H9 (cell line): ENCODE measurements around the gene ANKRD42. TPM values are rescaled to one million over a fixed set of nuclear protein-coding genes. Genes with fewer than 3 reads are reported as not detected.

Source experiments
- DNase-seq: peaks from one replicate; pipeline ENCODE4 v3.0.0-alpha.2; 2017
- H2AFZ ChIP-seq: one replicate; pipeline ENCODE4 v1.6.1; 2013; ENCODE audit warnings: mild to moderate bottlenecking, low read length, control low read depth, moderate library complexity
- H2AK5ac ChIP-seq: 2 replicates; pipeline ENCODE4 v1.6.1; 2013; ENCODE audit warnings: low read length, control low read depth, mixed read lengths; ENCODE audit not compliant: insufficient read length
- H2BK120ac ChIP-seq: one replicate; pipeline ENCODE4 v1.6.1; 2013; ENCODE audit warnings: low read depth, mild to moderate bottlenecking, low read length, control low read depth, inconsistent platforms; ENCODE audit not compliant: poor library complexity, severe bottlenecking
- H2BK12ac ChIP-seq: 2 replicates; pipeline ENCODE4 v1.6.1; 2013; ENCODE audit warnings: low read length, control low read depth, mixed read lengths, low read depth; ENCODE audit not compliant: insufficient read length
- H2BK15ac ChIP-seq: 2 replicates; pipeline ENCODE4 v1.6.1; 2013; ENCODE audit warnings: low read depth, low read length, control low read depth
- H2BK20ac ChIP-seq: one replicate; pipeline ENCODE4 v1.6.1; 2013; ENCODE audit warnings: low read depth, mild to moderate bottlenecking, low read length, control low read depth, inconsistent platforms; ENCODE audit not compliant: poor library complexity, severe bottlenecking
- H2BK5ac ChIP-seq: 2 replicates; pipeline ENCODE4 v1.6.1; 2013; ENCODE audit warnings: low read length, control low read depth, mixed read lengths; ENCODE audit not compliant: insufficient read length
- H3K14ac ChIP-seq: 2 replicates; pipeline ENCODE4 v1.6.1; 2013; ENCODE audit warnings: low read length, control low read depth; ENCODE audit not compliant: insufficient read depth
- H3K18ac ChIP-seq: 2 replicates; pipeline ENCODE4 v1.6.1; 2013; ENCODE audit warnings: low read depth, mild to moderate bottlenecking, mixed read lengths, low read length, control low read depth; ENCODE audit not compliant: insufficient read length
- H3K23ac ChIP-seq: 2 replicates; pipeline ENCODE4 v1.6.1; 2013; ENCODE audit warnings: low read length, control low read depth, mixed read lengths, low read depth; ENCODE audit not compliant: insufficient read length
- H3K23me2 ChIP-seq: 2 replicates; pipeline ENCODE4 v1.6.1; 2013; ENCODE audit warnings: low read depth, mild to moderate bottlenecking, mixed read lengths, low read length, control low read depth; ENCODE audit not compliant: insufficient read length, poor library complexity, severe bottlenecking
- H3K27ac ChIP-seq: 2 replicates; pipeline ENCODE4 v1.5.1; 2013; ENCODE audit warnings: low read length, control low read depth, mixed read lengths, low read depth; ENCODE audit not compliant: insufficient read length
- H3K27me3 ChIP-seq: 2 replicates; pipeline ENCODE4 v1.6.1; 2013; ENCODE audit warnings: low read length, control low read depth, inconsistent platforms; ENCODE audit not compliant: insufficient read depth
- H3K4ac ChIP-seq: 2 replicates; pipeline ENCODE4 v1.6.1; 2013; ENCODE audit warnings: low read depth, mild to moderate bottlenecking, control low read depth, inconsistent platforms, low read length, moderate library complexity
- H3K4me1 ChIP-seq: 2 replicates; pipeline ENCODE4 v1.6.1; 2013; ENCODE audit warnings: low read length, control low read depth, inconsistent platforms; ENCODE audit not compliant: insufficient read depth
- H3K4me2 ChIP-seq: 2 replicates; pipeline ENCODE4 v1.6.1; 2013; ENCODE audit warnings: low read length, control low read depth, mixed read lengths; ENCODE audit not compliant: insufficient read length, insufficient read depth
- H3K56ac ChIP-seq: 2 replicates; pipeline ENCODE4 v1.6.1; 2013; ENCODE audit warnings: low read depth, mild to moderate bottlenecking, mixed read lengths, low read length, control low read depth; ENCODE audit not compliant: insufficient read length
- H3K79me1 ChIP-seq: 2 replicates; pipeline ENCODE4 v1.6.1; 2013; ENCODE audit warnings: low read depth, mild to moderate bottlenecking, moderate library complexity, low read length, control low read depth, inconsistent platforms; ENCODE audit not compliant: insufficient read depth, poor library complexity, severe bottlenecking
- H3K79me2 ChIP-seq: 2 replicates; pipeline ENCODE4 v1.6.1; 2013; ENCODE audit warnings: low read length, control low read depth, inconsistent platforms; ENCODE audit not compliant: insufficient read depth
- H3K9ac ChIP-seq: 2 replicates; pipeline ENCODE4 v1.6.1; 2013; ENCODE audit warnings: low read length, control low read depth, mixed read lengths; ENCODE audit not compliant: insufficient read length; ENCODE audit errors: extremely low read depth
- H3K9me3 ChIP-seq: one replicate; pipeline ENCODE4 v1.6.1; 2013; ENCODE audit warnings: low read depth, low read length, inconsistent platforms; ENCODE audit not compliant: control insufficient read depth
- H3T11ph ChIP-seq: one replicate; pipeline ENCODE4 v1.6.1; 2013; ENCODE audit warnings: mild to moderate bottlenecking, low read length, control low read depth, inconsistent platforms
- H4K20me1 ChIP-seq: one replicate; pipeline ENCODE4 v1.6.1; 2013; ENCODE audit not compliant: control insufficient read depth, insufficient read length, insufficient read depth
- H4K5ac ChIP-seq: 2 replicates; pipeline ENCODE4 v1.6.1; 2013; ENCODE audit warnings: low read depth, mild to moderate bottlenecking, mixed read lengths, low read length, control low read depth; ENCODE audit not compliant: insufficient read length
- H4K8ac ChIP-seq: replicated peaks from 2 replicates; pipeline ENCODE4 v1.6.1; 2013; ENCODE audit warnings: low read length, control low read depth, mixed read lengths, low read depth; ENCODE audit not compliant: insufficient read length
- H4K91ac ChIP-seq: 2 replicates; pipeline ENCODE4 v1.6.1; 2013; ENCODE audit warnings: low read depth, mild to moderate bottlenecking, moderate library complexity, mixed read lengths, low read length, control low read depth; ENCODE audit not compliant: insufficient read length
- H3K27ac Mint-ChIP-seq, 3 experiments: 2 replicates in 2 of 3; 3 replicates in 1 of 3; pipeline ENCODE4 v1.8.0; 2020 to 2021; ENCODE audit warnings: mixed read lengths in 3 of 3, mild to moderate bottlenecking in 1 of 3, moderate library complexity in 1 of 3
- H3K27me3 Mint-ChIP-seq: 2 replicates; pipeline ENCODE4 v1.8.0; 2021; ENCODE audit warnings: low read depth, mild to moderate bottlenecking, moderate library complexity, mixed read lengths
- H3K36me3 Mint-ChIP-seq, 3 experiments: 2 replicates in 2 of 3; 3 replicates in 1 of 3; pipeline ENCODE4 v1.8.0; 2020 to 2021; ENCODE audit warnings: low read depth in 3 of 3, mixed read lengths in 3 of 3; ENCODE audit not compliant: insufficient read depth in 1 of 3
- H3K4me1 Mint-ChIP-seq, 2 experiments: 2 replicates each; pipeline ENCODE4 v1.8.0; 2020; ENCODE audit warnings: mixed read lengths in 2 of 2
- H3K4me3 Mint-ChIP-seq, 2 experiments: 2 replicates in 1 of 2; 3 replicates in 1 of 2; pipeline ENCODE4 v1.8.0; 2020 to 2021; ENCODE audit warnings: mild to moderate bottlenecking in 2 of 2, mixed read lengths in 2 of 2, moderate library complexity in 1 of 2
- H3K9me3 Mint-ChIP-seq, 2 experiments: 2 replicates in 1 of 2; 3 replicates in 1 of 2; pipeline ENCODE4 v1.8.0; 2020; ENCODE audit warnings: mild to moderate bottlenecking in 2 of 2, mixed read lengths in 2 of 2, moderate library complexity in 1 of 2
- CTCF ChIP-seq: fragments of 200-600 bp; sonication (generic); conservative IDR thresholded peaks from 3 replicates; pipeline ENCODE4 v1.8.0; 2021; ENCODE audit warnings: antibody characterized with exemption, mild to moderate bottlenecking
- WGBS: extraction: QIAGEN DNeasy Blood & Tissue Kit; methylation state at CpG from one replicate; pipeline ENCODE4 v1.1.7; 2013; ENCODE audit warnings: missing lambda C conversion rate, low lambda C conversion rate, mixed read lengths; ENCODE audit not compliant: insufficient read length; ENCODE audit errors: extremely low coverage; 5-methylcytosine and 5-hydroxymethylcytosine counted together
- total RNA-seq: library from RNA; stranded (reverse); gene quantifications from 2 replicates; pipeline ENCODE4 v1.2.1, GENCODE V29; 2021

The ANKRD42 gene
- total RNA-seq, 1 experiment from 2014 or later, result 4.9 TPM

- H2BK20ac ChIP-seq, result no peak overlapping the region
- Mint-ChIP-seq H3K36me3 (peaks cover 0 to 5% (median 2%) of the 10 kb centered on the region in 3 experiments; a peak in 2 of 7 replicates), H3K27ac (no peak overlapping the region), H3K27me3 (no peaks in the 10 kb centered on the region), H3K9me3 (no peaks in the 10 kb centered on the region), H3K4me3 (no peak overlapping the region), H3K4me1 (0 out of 4 replicates have a peak, but pooled peaks cover 0 to 2% of the 10 kb centered on the region in 2 experiments)
- H3K18ac ChIP-seq, result no peak overlapping the region
- no peaks in the 10 kb centered on the region for H4K20me1 ChIP-seq
- H3K23ac ChIP-seq, result no peak overlapping the region
- no peak overlapping the region for H2AK5ac ChIP-seq
- no peak overlapping the region for H3K56ac ChIP-seq
- H3K14ac ChIP-seq, result no peak overlapping the region
- no peak for DNase-seq
- no peak overlapping the region for H3K4me2 ChIP-seq
- no peak overlapping the region for H2BK5ac ChIP-seq
- H3K27me3 ChIP-seq, result no peaks in the 10 kb centered on the region
- H3K9ac ChIP-seq, result no peak overlapping the region
- H2BK15ac ChIP-seq, result no peak overlapping the region
- H3T11ph ChIP-seq, result no peak overlapping the region
- no peak overlapping the region for H4K91ac ChIP-seq
- no peaks in the 10 kb centered on the region for H3K23me2 ChIP-seq
- no peak overlapping the region for H3K27ac ChIP-seq
- H3K79me2 ChIP-seq, result no peaks in the 10 kb centered on the region
- no peak overlapping the region for H3K4ac ChIP-seq
- no peak overlapping the region for H2BK12ac ChIP-seq
- no peak overlapping the region for H2BK120ac ChIP-seq
- TF ChIP-seq CTCF, result no peak
- H4K8ac ChIP-seq, result no peak overlapping the region
- H3K9me3 ChIP-seq, result no peaks in the 10 kb centered on the region
- H3K4me1 ChIP-seq, result no peaks in the 10 kb centered on the region
- H4K5ac ChIP-seq, result no peak overlapping the region
- WGBS, result no CpG with 5 or more reads among the region's 3 CpGs
- no peaks in the 10 kb centered on the region for H3K79me1 ChIP-seq
- no peak overlapping the region for H2AFZ ChIP-seq
Measured at GRCh38 chr11:83205608-83206185, 12.2 kb downstream of the ANKRD42 start.
